ENCODE data around the gene TYMP. TPM values are rescaled to one million over a fixed set of nuclear protein-coding genes. Genes with fewer than 3 reads are reported as not detected.

The TYMP gene
- total RNA-seq, 6 experiments from 2014 or later, result 30.6 to 223 (median 88.2) TPM

DNA sequence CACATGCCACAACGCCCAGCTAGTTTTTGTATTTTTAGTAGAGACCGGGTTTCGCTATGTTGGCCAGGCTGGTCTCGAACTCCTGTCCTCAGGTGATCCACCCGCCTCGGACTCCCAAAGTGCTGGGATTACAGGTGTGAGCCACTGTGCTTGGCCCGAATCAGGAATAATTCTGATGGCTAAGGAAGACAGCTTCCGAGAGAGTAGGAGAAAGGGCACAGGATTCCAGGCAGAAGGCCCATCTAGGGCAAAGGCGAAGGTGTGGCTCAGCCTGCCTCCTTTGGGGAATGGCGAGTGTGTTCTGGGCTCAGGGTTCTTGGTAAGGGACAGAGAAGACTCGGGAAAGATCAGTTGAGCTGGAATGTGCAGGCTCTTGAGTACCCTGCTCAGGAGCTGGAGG, 34.5 kb upstream of the TYMP start:
- ATAC-seq (no peak), DNase-seq (no peak)
- Histone ChIP-seq H3K9me3 (no peaks in the 10 kb centered on the region), H3K27ac (peak overlapping the region; percentile 67 to 93 (median 88)), H3K27me3 (no peaks in the 10 kb centered on the region), H3K4me1 (peaks cover 0 to 24% (median 12%) of the 10 kb centered on the region in 4 donors), H3K4me3 (peak overlapping the region; percentile 49 to 68 (median 60)), H3K36me3 (no peaks in the 10 kb centered on the region)
- WGBS (ENCODE audit: insufficient coverage, low coverage, low lambda C conversion rate, missing lambda C conversion rate), result 42% methylated on average over 10 of the region's 11 CpGs
- TF ChIP-seq POLR2A (IDR thresholded peaks at IDR 0.05), result no peak
- TF ChIP-seq CTCF (IDR thresholded peaks at IDR 0.05), result no peak
- intact Hi-C loops (cut with DNase I), result no loop called here

GRCh38 chr22:50563413-50564160, 33.8 kb upstream of the TYMP start:
- H3K9me3 ChIP-seq, result no peaks in the 10 kb centered on the region
- H3K4me1 ChIP-seq, result peaks cover 0 to 18% (median 9%) of the 10 kb centered on the region in 4 donors
- TF ChIP-seq CTCF (IDR thresholded peaks at IDR 0.05), result no peak
- TF ChIP-seq POLR2A (IDR thresholded peaks at IDR 0.05), result no peak
- intact Hi-C loops (cut with DNase I), result no loop called here
- H3K27ac ChIP-seq, result peak overlapping the region; percentile 67 to 93 (median 88)
- no peaks in the 10 kb centered on the region for H3K27me3 ChIP-seq
- peak overlapping the region; percentile 49 to 68 (median 60) for H3K4me3 ChIP-seq
- peak; percentile 33 to 60 (median 48) for ATAC-seq
- DNase-seq, result peak in 2 of 3 donors; percentile 75
- 10% methylated on average over 16 of the region's 17 CpGs for WGBS (ENCODE audit: insufficient coverage, low coverage, low lambda C conversion rate, missing lambda C conversion rate)
- H3K36me3 ChIP-seq, result no peaks in the 10 kb centered on the region

GRCh38 chr22:50562523-50563412, 33.0 kb upstream of the TYMP start, which contains the start of gene SYCE3:
SYCE3 (minus strand) TSS chr22:50562919; CDS start chr22:50556405, 6,514 bp downstream.
- Histone ChIP-seq H3K4me3 (peak within 1 kb of the TSS; percentile 49 to 68 (median 60)), H3K36me3 (no peaks in the 10 kb centered on the region), H3K4me1 (peaks cover 0 to 10% (median 4%) of the 10 kb centered on the region in 4 donors), H3K9me3 (no peaks in the 10 kb centered on the region), H3K27ac (peak within 1 kb of the TSS; percentile 67 to 93 (median 88)), H3K27me3 (no peaks in the 10 kb centered on the region)
- intact Hi-C loops (cut with DNase I), result no loop called here
- ATAC-seq (peak; percentile 95 to 97 (median 96)), DNase-seq (peak; percentile 99)
- TF ChIP-seq POLR2A (IDR thresholded peaks at IDR 0.05), result peak; percentile 98
- TF ChIP-seq CTCF (IDR thresholded peaks at IDR 0.05), result peak; percentile 98 to 99 (median 99)
- WGBS (ENCODE audit: insufficient coverage, low coverage, low lambda C conversion rate, missing lambda C conversion rate), result 11% methylated on average over 19 of the region's 61 CpGs

DNA sequence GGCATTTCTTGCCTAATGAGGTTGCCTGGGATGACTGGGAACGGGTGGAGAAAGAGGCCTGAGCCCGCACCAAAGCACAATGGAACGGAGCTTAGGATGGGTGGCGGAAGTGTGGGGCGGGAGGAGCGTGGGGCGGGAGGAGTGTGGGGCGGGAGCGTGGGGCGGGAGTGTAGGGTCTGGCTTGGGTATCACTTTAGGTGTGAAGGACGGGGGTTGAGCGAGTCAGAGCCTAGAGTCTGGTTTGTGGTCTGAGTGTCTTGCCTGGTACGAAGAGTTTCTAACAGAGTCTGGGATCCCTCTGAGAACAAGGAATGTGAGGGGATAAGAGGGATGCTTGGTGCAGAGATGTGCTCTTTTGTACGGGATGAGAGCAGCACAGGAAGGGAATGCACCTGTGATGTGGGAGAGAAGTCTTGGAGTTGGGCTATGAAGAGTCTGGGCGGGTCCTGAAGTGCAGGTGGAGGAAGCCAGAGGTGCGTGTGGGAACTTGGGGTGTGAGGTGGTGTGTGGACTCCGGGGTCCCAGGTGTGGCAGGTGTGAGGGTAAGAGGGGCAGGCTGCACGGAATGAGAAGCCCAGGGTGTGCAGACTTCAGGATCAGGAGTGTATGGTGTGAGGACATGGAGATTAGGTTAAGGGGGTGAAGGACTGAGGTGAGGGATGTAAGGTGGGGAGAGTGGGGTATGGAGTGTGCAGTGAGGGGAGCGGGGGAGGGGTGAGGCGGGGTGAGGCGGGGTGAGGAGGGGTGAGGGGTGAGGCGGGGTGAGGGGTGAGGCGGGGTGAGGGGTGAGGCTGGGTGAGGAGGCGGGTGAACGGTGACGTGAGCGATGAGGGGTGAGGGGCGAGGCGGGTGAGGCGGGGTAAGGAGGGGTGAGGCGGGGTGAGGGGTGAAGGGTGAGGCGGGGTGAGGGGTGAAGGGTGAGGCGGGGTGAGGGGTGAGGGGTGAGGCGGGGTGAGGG, 31.9 kb upstream of the TYMP start:
- Histone ChIP-seq H3K27ac (no peak overlapping the region), H3K27me3 (no peaks in the 10 kb centered on the region), H3K9me3 (no peaks in the 10 kb centered on the region), H3K4me3 (no peak overlapping the region), H3K36me3 (no peaks in the 10 kb centered on the region), H3K4me1 (peaks cover 0 to 10% (median 4%) of the 10 kb centered on the region in 4 donors)
- TF ChIP-seq CTCF (IDR thresholded peaks at IDR 0.05) (no peak), POLR2A (IDR thresholded peaks at IDR 0.05) (no peak)
- 83% methylated on average over 31 of the region's 34 CpGs for WGBS (ENCODE audit: insufficient coverage, low coverage, low lambda C conversion rate, missing lambda C conversion rate)
- peak in 1 of 3 donors; percentile 56 for DNase-seq
- no peak for ATAC-seq
- intact Hi-C loops (cut with DNase I), result no loop called here
